IgD-negative memory B cell (primary cell): ENCODE data around the gene SDC1. TPM values are rescaled to one million over a fixed set of nuclear protein-coding genes. Genes with fewer than 3 reads are reported as not detected.

Experiments
- H3K27ac Mint-ChIP-seq, 3 donors: one replicate each; pipeline ENCODE4 v1.8.0; 2020 to 2022; ENCODE audit warnings: mild to moderate bottlenecking in 3 of 3, mixed read lengths in 3 of 3, moderate library complexity in 1 of 3
- H3K27me3 Mint-ChIP-seq: one replicate; pipeline ENCODE4 v1.8.0; 2021; ENCODE audit warnings: mixed read lengths
- H3K36me3 Mint-ChIP-seq: one replicate; pipeline ENCODE4 v1.8.0; 2020; ENCODE audit warnings: mild to moderate bottlenecking, mixed read lengths
- H3K4me1 Mint-ChIP-seq, 3 donors: one replicate each; pipeline ENCODE4 v1.8.0; 2020 to 2022; ENCODE audit warnings: mixed read lengths in 3 of 3, mild to moderate bottlenecking in 1 of 3
- H3K4me3 Mint-ChIP-seq, 4 donors: one replicate each; pipeline ENCODE4 v1.8.0; 2020 to 2022; ENCODE audit warnings: mild to moderate bottlenecking in 4 of 4, mixed read lengths in 4 of 4, moderate library complexity in 3 of 4
- H3K9me3 Mint-ChIP-seq, 3 donors: one replicate each; pipeline ENCODE4 v1.8.0; 2020 to 2021; ENCODE audit warnings: mixed read lengths in 3 of 3, mild to moderate bottlenecking in 1 of 3
- polyA plus RNA-seq: library from polyadenylated mRNA; unstranded; fragments of 300-500 nt; fragmentation: Illumina TruSeq; gene quantifications from one replicate; pipeline ENCODE4 v1.2.3, GENCODE V29; 2021

Gene SDC1
- polyA plus RNA-seq, 1 donor from 2014 or later, result 1.3 TPM

GRCh38 chr2:20212871-20213503 lies 11.9 kb downstream of the SDC1 start:
- H3K4me3 Mint-ChIP-seq, result no peak overlapping the region
- no peaks in the 10 kb centered on the region for H3K9me3 Mint-ChIP-seq
- H3K27me3 Mint-ChIP-seq, result peaks cover 4% of the 10 kb centered on the region
- H3K36me3 Mint-ChIP-seq, result no peaks in the 10 kb centered on the region
- H3K27ac Mint-ChIP-seq, result no peak overlapping the region
- H3K4me1 Mint-ChIP-seq, result peaks cover 0 to 2% (median 0%) of the 10 kb centered on the region in 3 donors

- peaks cover 2% of the 10 kb centered on the region for H3K27me3 Mint-ChIP-seq
- no peaks in the 10 kb centered on the region for H3K9me3 Mint-ChIP-seq
- peaks cover 0 to 4% (median 0%) of the 10 kb centered on the region in 3 donors for H3K4me1 Mint-ChIP-seq
- H3K27ac Mint-ChIP-seq, result peak overlapping the region in 1 of 3 donors; percentile 43
- H3K36me3 Mint-ChIP-seq, result no peaks in the 10 kb centered on the region
- no peak overlapping the region for H3K4me3 Mint-ChIP-seq
These were observed 12.5 kb downstream of the SDC1 start for GRCh38 chr2:20212459-20212870.

GRCh38 chr2:20211860-20212458 lies 13.0 kb downstream of the SDC1 start:
- H3K27ac Mint-ChIP-seq, result peak overlapping the region in 1 of 3 donors; percentile 43
- H3K36me3 Mint-ChIP-seq, result no peaks in the 10 kb centered on the region
- H3K9me3 Mint-ChIP-seq, result no peaks in the 10 kb centered on the region
- peaks cover 0 to 4% (median 2%) of the 10 kb centered on the region in 3 donors for H3K4me1 Mint-ChIP-seq
- no peak overlapping the region for H3K4me3 Mint-ChIP-seq
- H3K27me3 Mint-ChIP-seq, result peaks cover 2% of the 10 kb centered on the region

- Mint-ChIP-seq H3K4me3 (no peak overlapping the region), H3K36me3 (peaks cover 1% of the 10 kb centered on the region), H3K9me3 (no peaks in the 10 kb centered on the region), H3K4me1 (peaks cover 0 to 6% (median 4%) of the 10 kb centered on the region in 3 donors), H3K27ac (no peak overlapping the region), H3K27me3 (peaks cover 2% of the 10 kb centered on the region)
These were observed 13.5 kb downstream of the SDC1 start for GRCh38 chr2:20211420-20211819.

GRCh38 chr2:20210462-20210861 lies 14.5 kb downstream of the SDC1 start:
- Mint-ChIP-seq H3K9me3 (no peaks in the 10 kb centered on the region), H3K27me3 (peaks cover 2% of the 10 kb centered on the region), H3K4me1 (peaks cover 0 to 6% (median 4%) of the 10 kb centered on the region in 3 donors), H3K4me3 (no peak overlapping the region), H3K36me3 (peaks cover 1% of the 10 kb centered on the region), H3K27ac (no peak overlapping the region)

GRCh38 chr2:20209373-20210109 lies 15.4 kb downstream of the SDC1 start:
- peaks cover 0 to 6% (median 4%) of the 10 kb centered on the region in 3 donors for H3K4me1 Mint-ChIP-seq
- H3K9me3 Mint-ChIP-seq, result no peaks in the 10 kb centered on the region
- H3K4me3 Mint-ChIP-seq, result no peak overlapping the region
- no peak overlapping the region for H3K27ac Mint-ChIP-seq
- H3K27me3 Mint-ChIP-seq, result peaks cover 2% of the 10 kb centered on the region
- H3K36me3 Mint-ChIP-seq, result peaks cover 1% of the 10 kb centered on the region

GRCh38 chr2:20208476-20208859 lies 16.5 kb downstream of the SDC1 start:
- Mint-ChIP-seq H3K27ac (no peak overlapping the region), H3K4me3 (peak overlapping the region in 1 of 4 donors; percentile 24), H3K27me3 (peaks cover 2% of the 10 kb centered on the region), H3K9me3 (no peaks in the 10 kb centered on the region), H3K36me3 (peaks cover 1% of the 10 kb centered on the region), H3K4me1 (peaks cover 0 to 6% (median 4%) of the 10 kb centered on the region in 3 donors)

GRCh38 chr2:20207051-20207450 lies 17.9 kb downstream of the SDC1 start:
- Mint-ChIP-seq H3K4me1 (peaks cover 0 to 6% (median 4%) of the 10 kb centered on the region in 3 donors), H3K36me3 (peaks cover 1% of the 10 kb centered on the region), H3K9me3 (no peaks in the 10 kb centered on the region), H3K4me3 (peak overlapping the region in 1 of 4 donors; percentile 65), H3K27me3 (peaks cover under 1% of the 10 kb centered on the region), H3K27ac (no peak overlapping the region)

GRCh38 chr2:20205915-20206524 lies 18.9 kb downstream of the SDC1 start:
- Mint-ChIP-seq H3K27ac (no peak overlapping the region), H3K9me3 (no peaks in the 10 kb centered on the region), H3K27me3 (no peaks in the 10 kb centered on the region), H3K36me3 (peaks cover 1% of the 10 kb centered on the region), H3K4me3 (no peak overlapping the region), H3K4me1 (peaks cover 0 to 6% (median 4%) of the 10 kb centered on the region in 3 donors)

GRCh38 chr2:20205069-20205468 lies 19.9 kb downstream of the SDC1 start:
- Mint-ChIP-seq H3K27me3 (no peaks in the 10 kb centered on the region), H3K4me3 (no peak overlapping the region), H3K27ac (no peak overlapping the region), H3K9me3 (no peaks in the 10 kb centered on the region), H3K36me3 (peaks cover 1% of the 10 kb centered on the region), H3K4me1 (peaks cover 0 to 6% (median 4%) of the 10 kb centered on the region in 3 donors)

- H3K27me3 Mint-ChIP-seq, result peaks cover 3% of the 10 kb centered on the region
- no peaks in the 10 kb centered on the region for H3K9me3 Mint-ChIP-seq
- no peak overlapping the region for H3K27ac Mint-ChIP-seq
- H3K36me3 Mint-ChIP-seq, result peaks cover 1% of the 10 kb centered on the region
- H3K4me3 Mint-ChIP-seq, result no peak overlapping the region
- peaks cover 0 to 5% (median 4%) of the 10 kb centered on the region in 3 donors for H3K4me1 Mint-ChIP-seq
These were observed 21.3 kb downstream of the SDC1 start for GRCh38 chr2:20203521-20204225.

- H3K4me1 Mint-ChIP-seq, result peaks cover 0 to 5% (median 4%) of the 10 kb centered on the region in 3 donors
- no peak overlapping the region for H3K27ac Mint-ChIP-seq
- H3K36me3 Mint-ChIP-seq, result peaks cover 1% of the 10 kb centered on the region
- H3K4me3 Mint-ChIP-seq, result no peak overlapping the region
- no peaks in the 10 kb centered on the region for H3K9me3 Mint-ChIP-seq
- H3K27me3 Mint-ChIP-seq, result peaks cover 4% of the 10 kb centered on the region
These were observed 21.9 kb downstream of the SDC1 start for GRCh38 chr2:20203072-20203471.

- peaks cover 1% of the 10 kb centered on the region for H3K36me3 Mint-ChIP-seq
- no peak overlapping the region for H3K4me3 Mint-ChIP-seq
- H3K27me3 Mint-ChIP-seq, result peaks cover 4% of the 10 kb centered on the region
- H3K27ac Mint-ChIP-seq, result no peak overlapping the region
- H3K4me1 Mint-ChIP-seq, result peaks cover 0 to 2% (median 0%) of the 10 kb centered on the region in 3 donors
- no peaks in the 10 kb centered on the region for H3K9me3 Mint-ChIP-seq
These were observed 23.3 kb downstream of the SDC1 start for GRCh38 chr2:20201671-20202070.

- Mint-ChIP-seq H3K27ac (no peak overlapping the region), H3K4me3 (no peak overlapping the region), H3K9me3 (no peaks in the 10 kb centered on the region), H3K36me3 (no peaks in the 10 kb centered on the region), H3K4me1 (no peaks in the 10 kb centered on the region), H3K27me3 (peaks cover 5% of the 10 kb centered on the region)
These were observed 24.0 kb downstream of the SDC1 start for GRCh38 chr2:20200697-20201555.
